CD4-positive, alpha-beta T cell treated with Interleukin-10 for 1 hour (primary cell): ENCODE results near the gene HOXB7.
A peak's percentile ranks its signal among the peaks of the same experiment; 100 is the strongest.

Experiments
- DNase-seq: peaks from one replicate; pipeline ENCODE4 v3.0.0-alpha.2; 2020

HOXB7 gene

GRCh38 chr17:48636177-48637018 is 25.6 kb upstream of the HOXB7 start:
- peak; percentile 70 for DNase-seq

DNA sequence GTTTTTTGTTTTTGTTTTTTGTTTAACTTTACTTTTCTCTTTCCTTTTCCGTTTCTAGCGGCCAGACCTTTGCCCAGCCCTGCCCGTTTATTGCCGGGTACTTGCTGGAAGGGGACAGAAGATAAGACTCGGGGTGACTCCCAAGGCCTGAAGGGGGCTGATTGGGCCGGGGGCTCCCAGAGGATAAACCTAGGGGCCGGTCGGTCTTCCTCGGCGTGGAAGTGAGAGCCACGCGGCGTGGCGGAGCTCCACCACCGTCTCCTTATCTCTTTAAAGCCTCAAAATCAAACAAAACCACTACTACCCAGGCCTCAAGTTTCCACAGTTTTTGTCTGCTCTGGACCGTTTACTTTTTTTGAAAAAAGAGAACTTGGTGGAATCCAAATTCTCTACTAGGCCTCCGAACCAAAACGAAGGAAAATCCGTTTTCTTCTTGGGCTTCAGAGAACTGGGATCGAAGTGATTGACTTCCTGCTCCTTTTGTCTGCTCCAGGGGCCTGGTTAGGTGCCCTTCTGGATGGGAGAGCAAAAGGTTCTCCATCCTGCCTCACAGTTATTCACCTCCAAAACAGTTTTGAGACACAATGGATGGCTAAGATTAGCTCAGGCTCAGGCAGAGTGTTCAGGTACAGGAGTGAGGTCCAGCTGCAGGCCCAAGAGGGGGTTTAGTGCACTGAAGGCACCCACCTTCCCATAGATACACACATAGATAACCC is 23.8 kb upstream of the HOXB7 start:
- no peak for DNase-seq

GRCh38 chr17:48633266-48633677 is 22.5 kb upstream of the HOXB7 start:
- no peak for DNase-seq

DNA sequence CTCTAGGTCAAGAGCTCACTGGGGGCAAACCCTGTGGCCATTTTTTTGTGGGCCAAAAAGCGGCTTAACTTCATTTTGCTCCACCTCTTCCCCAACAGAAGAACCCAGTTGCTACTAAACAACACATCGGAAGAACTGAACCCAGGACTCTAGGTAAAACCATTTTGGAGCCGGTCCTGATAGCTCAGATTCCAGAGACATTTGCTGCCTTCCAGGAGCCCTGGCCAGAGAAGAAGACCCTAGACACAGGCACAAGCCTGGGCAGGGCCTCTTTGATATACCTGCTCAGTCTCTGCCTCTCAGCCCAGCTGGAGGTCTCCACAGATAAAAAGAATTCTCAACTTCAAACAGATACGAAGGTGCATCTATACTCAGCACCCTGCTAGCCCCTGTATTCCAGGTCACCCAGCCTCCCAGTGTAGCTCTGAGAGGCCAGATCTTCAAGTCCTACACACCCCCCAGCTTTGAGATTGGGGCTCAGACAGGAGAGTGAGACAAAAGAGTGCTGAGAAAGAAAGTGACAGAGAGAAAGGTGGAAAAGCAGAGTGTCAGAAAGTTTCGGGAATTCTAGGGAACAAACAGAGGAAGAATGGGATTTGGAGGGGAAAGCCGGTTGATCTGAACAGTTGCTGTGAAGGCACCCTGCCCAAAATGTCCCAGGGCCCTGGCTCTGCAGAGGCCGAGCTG is 21.9 kb upstream of the HOXB7 start:
- DNase-seq, result no peak

DNA sequence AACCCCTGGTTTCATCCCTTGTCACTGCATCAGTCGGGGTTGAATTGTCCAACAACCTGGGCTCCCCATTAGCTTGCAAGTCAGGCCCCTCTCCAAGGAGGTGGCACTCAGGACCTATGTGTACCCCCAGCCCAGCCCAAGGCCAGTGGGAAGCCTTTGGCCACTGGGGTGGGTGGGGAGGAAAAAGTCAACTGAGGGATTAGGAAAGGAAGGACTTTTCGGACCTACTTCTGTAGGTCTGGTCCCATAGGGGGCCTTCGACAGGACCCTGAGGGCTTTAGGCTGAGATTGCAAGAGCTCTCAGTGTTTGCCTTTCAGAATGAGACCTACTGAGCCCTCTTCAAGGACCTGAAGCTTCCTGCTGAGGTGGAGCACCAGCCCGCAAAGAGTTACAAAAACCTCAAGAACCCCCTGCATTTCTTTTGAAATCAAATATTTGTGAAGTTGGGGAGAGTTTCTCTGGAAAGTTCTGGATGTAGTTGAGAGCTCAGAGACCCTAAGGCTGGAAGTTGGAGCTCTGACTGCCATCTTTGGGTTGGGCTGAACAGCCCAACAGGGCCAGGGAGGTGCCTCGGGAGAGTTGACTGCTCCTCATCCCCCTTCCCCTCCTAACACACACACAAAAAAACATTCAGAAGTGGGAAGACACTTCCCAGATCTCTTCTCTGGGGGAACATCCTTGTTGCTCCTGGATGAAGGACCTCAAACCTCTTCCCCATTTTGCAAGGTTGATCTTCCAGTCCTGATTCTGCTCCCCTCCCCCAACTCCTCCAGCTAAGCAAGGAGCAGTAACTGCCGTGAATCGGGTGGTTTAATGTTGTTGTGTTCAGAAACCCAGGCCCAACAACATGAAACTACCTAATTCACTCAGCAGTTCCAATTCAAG is 21.1 kb upstream of the HOXB7 start:
- DNase-seq, result no peak

GRCh38 chr17:48630925-48631692 is 20.3 kb upstream of the HOXB7 start:
- DNase-seq, result no peak

GRCh38 chr17:48630009-48630924 is 19.4 kb upstream of the HOXB7 start:
- no peak for DNase-seq

DNA sequence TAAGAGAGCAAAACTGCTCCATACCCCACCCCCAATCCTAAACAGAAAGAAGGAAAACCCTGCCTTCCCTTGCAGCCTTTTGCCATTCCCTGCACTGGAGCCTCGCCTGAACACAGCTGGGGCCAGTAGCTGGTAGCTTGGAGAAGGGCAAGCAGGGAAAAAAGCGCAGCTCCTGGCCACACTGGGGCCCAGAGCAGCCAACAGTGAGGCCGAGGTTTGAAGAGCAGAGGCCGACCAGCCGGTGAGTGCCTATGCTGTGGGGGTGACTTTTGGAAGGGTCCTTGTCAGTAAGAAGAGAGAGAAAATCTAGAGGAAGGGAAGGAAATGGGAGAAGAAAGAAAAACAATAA is 18.6 kb upstream of the HOXB7 start:
- DNase-seq, result no peak

DNA sequence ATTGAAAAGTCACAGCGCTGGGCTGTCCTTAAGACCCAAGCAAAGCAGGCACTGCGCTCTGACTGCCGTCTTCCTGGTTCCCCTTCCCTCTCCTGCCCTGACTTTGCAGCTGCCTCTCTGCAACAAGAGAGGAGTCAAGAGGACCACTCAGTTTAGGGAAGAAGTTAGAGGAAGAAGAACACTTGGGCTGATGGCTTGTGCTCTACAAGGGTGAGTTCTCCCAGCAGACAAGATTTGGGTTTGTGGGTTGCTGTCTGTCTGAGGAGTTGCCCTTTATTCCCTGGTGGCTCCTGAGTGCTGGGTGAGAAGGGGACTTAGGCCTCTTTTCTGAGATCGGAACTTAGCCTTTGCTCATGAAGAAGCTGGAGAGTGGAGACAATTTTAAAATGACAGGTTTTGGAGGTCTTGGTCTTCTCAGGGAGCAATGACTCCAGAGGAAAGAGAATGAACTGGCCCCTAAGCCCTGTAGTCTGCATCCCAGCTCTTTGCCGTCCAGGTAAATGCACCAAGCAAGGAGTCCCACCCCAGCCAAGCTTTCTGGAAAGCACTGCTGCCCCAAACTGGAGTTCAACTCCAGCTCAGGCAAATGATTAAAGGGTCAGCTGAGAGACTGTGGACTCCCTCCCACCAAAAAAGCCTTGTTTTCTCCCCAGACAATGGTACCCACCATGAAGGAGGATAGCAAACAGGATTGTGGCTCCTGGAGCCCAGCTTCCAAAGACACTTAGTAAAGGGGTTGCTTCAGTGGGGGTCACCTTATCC is 18.0 kb upstream of the HOXB7 start:
- DNase-seq, result no peak

DNA sequence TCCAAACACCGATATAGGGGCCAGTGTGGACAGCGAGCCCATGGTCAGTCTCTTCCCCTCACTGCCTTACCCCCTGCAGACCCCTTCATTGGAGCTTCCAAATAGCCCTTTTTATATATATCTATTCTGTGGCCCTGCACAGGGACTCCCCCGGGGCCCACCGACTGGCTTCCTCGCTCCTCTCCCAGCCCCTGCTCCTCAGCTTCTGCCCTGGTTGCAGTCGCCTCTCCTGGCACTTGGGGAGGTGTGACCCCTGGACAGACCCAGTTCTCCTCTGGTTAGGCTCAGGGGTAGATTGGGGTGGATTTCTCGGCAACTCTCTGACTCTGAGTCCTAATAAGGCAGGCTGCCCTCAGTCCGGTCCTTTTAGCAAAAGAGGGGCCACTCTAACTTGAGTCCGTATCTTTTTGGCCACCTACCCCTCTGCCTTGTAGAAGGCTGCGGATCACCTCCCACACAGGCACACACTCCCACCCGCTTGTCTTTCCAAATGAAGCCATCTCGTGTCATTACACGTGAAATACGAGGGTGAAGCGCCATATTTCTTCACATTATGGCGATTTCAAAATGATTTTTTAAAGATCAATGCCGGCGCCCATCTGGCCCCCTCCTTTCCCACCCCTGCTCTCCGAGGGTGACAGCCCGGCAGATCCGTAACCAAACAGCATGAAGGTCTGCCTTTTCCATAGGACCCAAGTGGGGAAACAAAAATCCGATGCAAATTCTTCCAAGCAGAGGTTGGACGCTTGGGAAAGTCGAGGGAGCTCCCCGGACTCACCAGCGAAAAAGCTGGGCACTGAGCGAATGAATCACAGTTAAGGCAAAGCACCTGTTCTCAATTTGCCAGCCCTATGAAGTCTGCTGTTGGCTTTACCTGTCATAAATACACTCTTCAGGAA is 17.1 kb upstream of the HOXB7 start:
- no peak for DNase-seq

GRCh38 chr17:48627118-48627597 is 16.3 kb upstream of the HOXB7 start:
- DNase-seq, result no peak

DNA sequence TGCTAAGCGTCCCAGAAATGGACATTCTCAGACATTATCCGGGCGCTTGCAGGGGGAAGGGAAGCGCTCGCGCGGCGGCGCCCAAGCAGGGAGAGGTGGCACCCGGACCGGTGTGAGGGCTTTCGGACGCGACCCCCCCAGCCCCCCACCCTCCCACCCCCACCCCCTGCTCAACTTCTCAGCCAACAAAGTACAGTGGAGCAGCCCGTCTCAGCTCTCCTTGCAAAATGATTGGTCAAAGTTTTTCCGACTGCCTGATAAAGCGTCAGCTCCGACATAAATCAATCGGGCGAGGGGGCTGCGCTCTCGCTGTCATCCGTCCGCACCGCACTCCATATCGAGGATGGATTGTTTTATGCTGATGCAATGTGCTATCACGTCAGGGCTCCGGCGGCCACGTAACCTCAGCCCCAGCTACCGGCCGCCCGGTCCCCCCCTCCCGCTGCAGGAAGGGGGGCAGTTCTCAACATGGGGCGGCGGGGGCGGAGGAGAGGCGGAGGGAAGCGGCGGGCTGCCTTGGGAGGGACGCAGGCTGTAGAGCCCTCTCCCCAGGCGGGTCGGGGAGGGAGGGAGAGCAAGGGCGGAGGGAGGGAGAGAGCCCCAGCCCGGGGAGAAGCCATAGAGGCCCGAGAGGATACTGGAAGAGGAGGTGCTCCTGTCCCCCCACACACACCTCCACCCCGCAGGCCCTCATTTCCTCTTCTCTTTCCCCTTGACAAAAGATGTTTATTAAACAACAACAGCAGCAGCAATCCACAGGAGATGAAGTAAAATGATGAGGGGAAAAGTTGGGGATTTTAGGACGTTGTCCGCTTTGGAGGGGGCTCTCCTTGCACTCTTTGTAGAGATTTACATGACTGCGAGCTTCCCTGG is 15.7 kb upstream of the HOXB7 start, which contains the start of gene HOXB9:
Gene HOXB9 (minus strand): TSS at position 114 of the 873 bp plus-strand sequence. CDS start 89 bp downstream, at position 25.
- peak; percentile 51 for DNase-seq

DNA sequence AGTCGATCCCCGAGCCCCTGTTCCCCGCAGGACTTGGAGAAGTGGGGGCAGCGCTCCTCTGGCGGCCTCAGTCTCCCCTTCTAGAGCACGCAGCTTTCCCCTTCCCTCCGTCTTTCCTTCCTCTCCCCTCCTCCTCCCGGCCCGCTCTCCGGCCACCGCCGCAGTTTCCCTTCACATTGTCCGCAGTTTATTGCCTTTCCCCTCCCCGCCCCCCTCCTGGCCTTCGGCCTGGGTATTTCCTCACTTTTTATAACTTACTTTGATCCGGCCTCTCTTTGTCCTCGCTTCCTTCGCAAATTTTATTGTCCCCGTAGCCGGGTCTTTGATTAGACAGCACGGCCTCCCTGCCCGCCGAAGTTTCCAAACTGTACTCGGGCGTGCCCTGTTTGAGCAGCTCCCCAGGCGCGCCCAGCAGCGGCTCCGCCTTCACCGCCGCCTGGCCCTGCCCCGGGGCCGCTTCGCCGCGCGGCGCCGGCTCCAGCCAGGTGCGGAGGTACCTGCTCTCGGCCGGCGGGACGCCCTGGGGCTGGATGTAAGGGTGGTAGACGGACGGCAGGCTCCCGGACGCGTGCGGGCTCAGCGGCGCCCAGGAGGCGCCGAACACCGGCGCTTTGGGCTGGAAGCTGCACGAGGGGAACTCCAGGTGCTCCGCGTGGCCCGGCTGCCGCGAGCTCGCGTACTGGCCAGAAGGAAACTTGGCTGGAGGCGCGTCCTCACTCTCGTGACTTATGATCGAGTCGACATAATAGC is 14.9 kb upstream of the HOXB7 start:
- peak; percentile 47 for DNase-seq

DNA sequence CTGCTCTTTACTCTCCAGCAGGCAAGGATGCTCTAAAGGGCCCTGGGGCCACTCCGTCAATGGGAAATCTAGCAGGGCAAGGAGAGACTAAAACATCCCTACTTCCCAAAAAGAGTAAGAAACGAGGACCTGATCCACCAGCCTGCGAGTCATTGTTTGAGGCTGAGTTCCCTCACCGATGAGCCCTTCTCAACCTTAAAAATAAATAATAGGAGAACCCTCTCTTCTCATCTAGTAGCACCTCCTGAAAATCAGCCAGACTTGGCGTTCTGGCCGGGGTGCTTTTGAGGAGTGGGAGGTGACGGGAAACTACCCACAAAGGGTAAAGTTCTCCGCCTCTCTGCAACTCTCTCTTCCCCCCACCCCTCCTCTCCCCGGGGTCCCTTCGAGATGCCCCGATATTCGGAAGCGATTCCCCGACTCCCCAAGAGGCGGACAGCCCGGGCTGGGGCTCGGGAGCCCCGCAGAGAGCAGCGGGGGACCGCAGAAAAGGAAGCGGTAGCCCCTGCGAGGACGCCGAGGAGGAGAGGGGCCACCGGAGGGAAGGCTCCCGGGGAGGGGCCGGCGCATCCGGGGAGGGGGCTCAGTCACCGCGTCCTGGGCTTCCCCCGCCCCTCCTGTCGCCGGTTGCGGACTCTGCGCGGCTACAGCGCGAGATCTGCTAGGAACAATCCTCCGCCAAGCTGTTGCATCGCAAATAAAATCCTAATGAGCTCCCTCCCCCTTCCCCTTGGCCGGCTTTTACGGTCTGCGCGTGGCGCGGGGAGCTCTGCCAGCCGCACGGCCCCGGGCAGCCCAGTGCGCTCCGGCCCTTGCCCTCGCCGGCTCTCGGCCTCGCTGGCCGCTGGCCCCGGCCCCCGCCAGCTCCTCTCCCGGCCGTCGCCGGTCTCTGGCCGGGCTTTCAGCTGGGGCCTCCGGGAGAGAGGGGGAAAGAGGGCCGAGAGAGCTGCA is 14.0 kb upstream of the HOXB7 start:
- DNase-seq, result no peak

- no peak for DNase-seq
Observed at GRCh38 chr17:48624118-48624517, 13.3 kb upstream of the HOXB7 start.

GRCh38 chr17:48623583-48623982 is 12.8 kb upstream of the HOXB7 start:
- DNase-seq, result no peak
